Hepatocyte (in vitro differentiated cells): Measurements from ENCODE around the gene CNTNAP2.

Source experiments
- EZH2 ChIP-seq: fragments of 200-600 bp; sonication (generic); IDR thresholded peaks from 2 replicates; pipeline ENCODE4 v1.6.1; 2016; ENCODE audit warnings: antibody characterized with exemption, mild to moderate bottlenecking, borderline replicate concordance
- EZH2phosphoT487 ChIP-seq: fragments of 200-600 bp; sonication (generic); IDR thresholded peaks from one replicate; pipeline ENCODE4 v1.6.1; 2018; ENCODE audit warnings: antibody characterized with exemption, mild to moderate bottlenecking, low read depth, moderate library complexity; ENCODE audit not compliant: unreplicated experiment, severe bottlenecking
- TF ChIP-seq, protein P1 (sequence below): fragments of 200-600 bp; sonication (generic); IDR thresholded peaks from 2 replicates; pipeline ENCODE4 v1.5.1; 2016; ENCODE audit warnings: antibody characterized with exemption, mild to moderate bottlenecking; ENCODE audit not compliant: poor library complexity

DNA sequence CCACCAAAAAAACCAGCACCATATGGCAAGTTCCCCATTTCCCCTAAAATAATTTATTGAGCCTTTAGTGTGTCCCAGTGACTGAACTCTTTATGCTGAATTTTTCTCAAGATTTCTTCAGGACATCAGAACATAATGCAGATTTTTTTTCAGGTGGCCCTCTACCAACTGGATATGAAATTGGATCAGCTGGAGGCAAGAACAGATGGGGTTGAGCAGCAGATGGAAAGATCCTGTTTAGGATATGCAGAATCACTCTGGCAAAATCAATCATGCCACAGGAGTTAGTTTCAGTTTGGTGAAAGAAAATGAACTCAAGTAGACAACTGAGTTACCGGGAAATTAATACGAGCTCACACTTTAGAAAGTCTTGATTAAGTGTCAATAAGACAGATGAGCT, 1712.4 kb downstream of the CNTNAP2 start:
- TF ChIP-seq, protein P1, sequence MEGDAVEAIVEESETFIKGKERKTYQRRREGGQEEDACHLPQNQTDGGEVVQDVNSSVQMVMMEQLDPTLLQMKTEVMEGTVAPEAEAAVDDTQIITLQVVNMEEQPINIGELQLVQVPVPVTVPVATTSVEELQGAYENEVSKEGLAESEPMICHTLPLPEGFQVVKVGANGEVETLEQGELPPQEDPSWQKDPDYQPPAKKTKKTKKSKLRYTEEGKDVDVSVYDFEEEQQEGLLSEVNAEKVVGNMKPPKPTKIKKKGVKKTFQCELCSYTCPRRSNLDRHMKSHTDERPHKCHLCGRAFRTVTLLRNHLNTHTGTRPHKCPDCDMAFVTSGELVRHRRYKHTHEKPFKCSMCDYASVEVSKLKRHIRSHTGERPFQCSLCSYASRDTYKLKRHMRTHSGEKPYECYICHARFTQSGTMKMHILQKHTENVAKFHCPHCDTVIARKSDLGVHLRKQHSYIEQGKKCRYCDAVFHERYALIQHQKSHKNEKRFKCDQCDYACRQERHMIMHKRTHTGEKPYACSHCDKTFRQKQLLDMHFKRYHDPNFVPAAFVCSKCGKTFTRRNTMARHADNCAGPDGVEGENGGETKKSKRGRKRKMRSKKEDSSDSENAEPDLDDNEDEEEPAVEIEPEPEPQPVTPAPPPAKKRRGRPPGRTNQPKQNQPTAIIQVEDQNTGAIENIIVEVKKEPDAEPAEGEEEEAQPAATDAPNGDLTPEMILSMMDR = no peak
- TF ChIP-seq EZH2 (no peak), EZH2phosphoT487 (no peak)
